ENCODE data around the gene ARHGDIA. TPM values are rescaled to one million over a fixed set of nuclear protein-coding genes. Genes with fewer than 3 reads are reported as not detected.

The ARHGDIA gene
- total RNA-seq, 1 donor from 2014 or later: 314 TPM

DNA sequence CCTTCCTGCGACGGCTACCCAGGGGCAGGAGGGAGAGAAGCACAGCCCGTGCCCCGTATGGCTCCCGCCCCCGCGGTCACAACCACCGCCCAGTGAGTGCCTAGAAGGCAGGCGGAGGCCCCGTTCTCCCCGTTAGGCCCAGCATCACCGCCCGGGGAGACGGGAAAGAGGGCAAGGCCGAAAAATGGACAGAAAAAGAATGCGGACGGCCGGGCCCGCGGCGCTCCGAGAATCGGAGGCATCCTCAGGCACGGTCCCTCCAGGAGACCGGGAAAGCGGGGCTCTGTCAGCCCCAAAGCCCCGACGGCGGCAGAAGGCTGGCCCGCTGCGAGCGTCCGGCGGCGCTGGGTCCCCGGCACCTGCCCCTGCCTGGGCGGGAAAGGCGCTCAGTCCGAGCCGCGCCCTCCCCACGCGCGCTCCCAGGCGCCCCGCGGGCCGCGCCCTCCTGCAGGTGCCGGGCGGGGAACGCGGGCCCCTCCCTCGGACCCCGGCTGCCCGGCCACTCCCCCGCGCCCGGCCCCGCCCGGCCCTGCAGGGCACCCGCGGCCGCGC lies 38.5 kb downstream of the ARHGDIA start:
- no peaks in the 10 kb centered on the region for H3K36me3 ChIP-seq
- peaks cover 16 to 22% of the 10 kb centered on the region in 2 donors for H3K4me1 ChIP-seq
- peak overlapping the region; percentile 90 to 94 for H3K27ac ChIP-seq
- H3K4me3 ChIP-seq: peak overlapping the region; percentile 92 to 94
- TF ChIP-seq, protein P1, sequence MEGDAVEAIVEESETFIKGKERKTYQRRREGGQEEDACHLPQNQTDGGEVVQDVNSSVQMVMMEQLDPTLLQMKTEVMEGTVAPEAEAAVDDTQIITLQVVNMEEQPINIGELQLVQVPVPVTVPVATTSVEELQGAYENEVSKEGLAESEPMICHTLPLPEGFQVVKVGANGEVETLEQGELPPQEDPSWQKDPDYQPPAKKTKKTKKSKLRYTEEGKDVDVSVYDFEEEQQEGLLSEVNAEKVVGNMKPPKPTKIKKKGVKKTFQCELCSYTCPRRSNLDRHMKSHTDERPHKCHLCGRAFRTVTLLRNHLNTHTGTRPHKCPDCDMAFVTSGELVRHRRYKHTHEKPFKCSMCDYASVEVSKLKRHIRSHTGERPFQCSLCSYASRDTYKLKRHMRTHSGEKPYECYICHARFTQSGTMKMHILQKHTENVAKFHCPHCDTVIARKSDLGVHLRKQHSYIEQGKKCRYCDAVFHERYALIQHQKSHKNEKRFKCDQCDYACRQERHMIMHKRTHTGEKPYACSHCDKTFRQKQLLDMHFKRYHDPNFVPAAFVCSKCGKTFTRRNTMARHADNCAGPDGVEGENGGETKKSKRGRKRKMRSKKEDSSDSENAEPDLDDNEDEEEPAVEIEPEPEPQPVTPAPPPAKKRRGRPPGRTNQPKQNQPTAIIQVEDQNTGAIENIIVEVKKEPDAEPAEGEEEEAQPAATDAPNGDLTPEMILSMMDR (IDR thresholded peaks at IDR 0.05): no peak
- intact Hi-C loops (cut with DNase I): loop anchor here (1.0 to 5.0 kb wide), 3 partner anchors 28 to 78 kb away; partner anchors contain the start of genes ARHGDIA and P4HB
- peak in 1 of 2 donors; percentile 69 for DNase-seq (ENCODE audit: low spot score in 2 of 2)
- H3K27me3 ChIP-seq: no peaks in the 10 kb centered on the region
- no peaks in the 10 kb centered on the region for H3K9me3 ChIP-seq

DNA sequence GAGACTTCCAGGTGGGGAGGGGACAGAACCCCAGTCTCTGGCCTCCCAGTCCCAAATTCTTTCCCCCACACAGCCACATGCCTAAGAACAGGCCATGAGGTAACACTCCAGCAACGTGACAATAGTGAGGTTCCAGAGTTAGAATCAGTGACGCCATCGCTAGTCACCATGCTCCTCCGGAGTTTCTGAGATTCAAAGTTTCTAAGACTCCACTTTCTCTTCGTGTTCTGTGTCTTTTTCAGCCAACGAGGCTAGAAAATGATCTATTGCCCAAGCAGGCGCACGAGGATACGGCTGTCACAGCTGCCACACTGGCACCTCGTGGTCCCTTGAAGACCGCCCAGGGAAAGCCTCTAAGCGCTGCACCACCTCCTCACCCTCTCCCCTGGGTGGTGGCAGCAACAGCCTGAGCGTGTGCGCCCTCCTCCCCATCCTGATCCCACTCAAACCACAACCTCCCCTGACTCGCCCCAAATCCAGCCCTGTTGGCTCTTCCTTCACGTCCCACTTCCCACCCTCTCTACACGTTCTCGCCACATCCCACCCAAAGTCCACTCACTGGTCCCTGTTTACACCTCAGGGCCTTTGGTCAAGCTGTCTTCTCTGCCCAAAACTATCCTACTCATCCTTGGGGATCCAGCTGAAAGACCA lies 39.1 kb downstream of the ARHGDIA start:
- Histone ChIP-seq H3K27me3 (no peaks in the 10 kb centered on the region), H3K9me3 (no peaks in the 10 kb centered on the region), H3K4me3 (peak overlapping the region; percentile 92 to 94), H3K36me3 (no peaks in the 10 kb centered on the region), H3K4me1 (peaks cover 16 to 22% of the 10 kb centered on the region in 2 donors), H3K27ac (peak overlapping the region; percentile 90 to 94)
- intact Hi-C loops (cut with DNase I): loop anchor here (1.0 to 5.0 kb wide), 3 partner anchors 28 to 78 kb away; partner anchors contain the start of genes ARHGDIA and P4HB
- peak in 1 of 2 donors; percentile 71 for DNase-seq (ENCODE audit: low spot score in 2 of 2)
- TF ChIP-seq, protein P1 (IDR thresholded peaks at IDR 0.05): no peak

DNA sequence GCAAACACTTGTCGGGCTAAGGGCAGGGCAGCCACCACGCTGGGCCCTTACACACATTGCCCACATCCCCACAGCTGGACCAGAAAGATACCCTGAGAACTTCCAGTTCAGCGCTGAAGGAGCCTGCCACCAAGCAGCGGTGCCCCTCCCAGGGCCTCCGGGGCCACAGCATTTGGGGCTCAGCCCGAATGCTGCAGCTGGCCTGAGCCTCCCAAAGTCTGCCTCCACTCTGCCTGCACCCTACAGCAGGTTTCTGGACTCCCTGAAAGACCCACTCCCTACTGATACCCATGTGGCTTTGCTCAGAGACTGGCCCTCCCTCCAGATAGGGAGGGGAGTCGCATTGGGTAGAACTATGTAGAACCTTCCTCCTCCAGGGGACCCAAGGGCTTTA lies 39.6 kb downstream of the ARHGDIA start:
- no peaks in the 10 kb centered on the region for H3K9me3 ChIP-seq
- TF ChIP-seq, protein P1 (IDR thresholded peaks at IDR 0.05): no peak
- peak overlapping the region in 1 of 2 donors; percentile 94 for H3K4me3 ChIP-seq
- DNase-seq (ENCODE audit: low spot score in 2 of 2): no peak
- H3K36me3 ChIP-seq: no peaks in the 10 kb centered on the region
- peaks cover 16 to 22% of the 10 kb centered on the region in 2 donors for H3K4me1 ChIP-seq
- no peaks in the 10 kb centered on the region for H3K27me3 ChIP-seq
- intact Hi-C loops (cut with DNase I): loop anchor here (5.0 kb wide), 1 partner anchor 41 kb away; the partner anchor contains the start of gene ARHGDIA
- H3K27ac ChIP-seq: peak overlapping the region; percentile 90 to 94

DNA sequence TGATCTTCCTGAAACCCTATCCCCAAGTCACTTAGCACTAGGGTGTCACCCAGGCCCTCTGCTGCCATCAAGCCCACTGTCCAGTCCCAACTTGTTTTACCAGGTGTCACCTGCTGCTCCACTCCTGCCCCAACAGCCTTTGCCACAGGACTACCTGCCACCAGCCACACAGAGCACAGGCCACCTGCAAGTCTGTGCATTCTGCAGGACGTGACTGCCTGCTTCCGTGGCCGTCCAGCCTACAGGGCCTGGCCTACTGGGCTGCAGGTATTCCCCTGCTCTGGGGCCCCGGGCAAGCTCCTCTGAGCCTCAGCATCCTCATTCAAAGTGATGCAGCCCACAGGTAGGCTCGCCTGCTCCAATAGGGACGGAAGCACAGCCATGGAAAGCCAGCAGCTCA lies 41.3 kb downstream of the ARHGDIA start:
- Histone ChIP-seq H3K4me1 (peaks cover 16 to 22% of the 10 kb centered on the region in 2 donors), H3K27me3 (no peaks in the 10 kb centered on the region), H3K4me3 (no peak overlapping the region), H3K27ac (no peak overlapping the region), H3K9me3 (no peaks in the 10 kb centered on the region), H3K36me3 (peaks cover 1 to 3% of the 10 kb centered on the region in 2 donors)
- intact Hi-C loops (cut with DNase I): loop anchor here (5.0 kb wide), 1 partner anchor 42 kb away; the partner anchor contains the start of gene ARHGDIA
- TF ChIP-seq, protein P1 (IDR thresholded peaks at IDR 0.05): no peak
- no peak for DNase-seq (ENCODE audit: low spot score in 2 of 2)

DNA sequence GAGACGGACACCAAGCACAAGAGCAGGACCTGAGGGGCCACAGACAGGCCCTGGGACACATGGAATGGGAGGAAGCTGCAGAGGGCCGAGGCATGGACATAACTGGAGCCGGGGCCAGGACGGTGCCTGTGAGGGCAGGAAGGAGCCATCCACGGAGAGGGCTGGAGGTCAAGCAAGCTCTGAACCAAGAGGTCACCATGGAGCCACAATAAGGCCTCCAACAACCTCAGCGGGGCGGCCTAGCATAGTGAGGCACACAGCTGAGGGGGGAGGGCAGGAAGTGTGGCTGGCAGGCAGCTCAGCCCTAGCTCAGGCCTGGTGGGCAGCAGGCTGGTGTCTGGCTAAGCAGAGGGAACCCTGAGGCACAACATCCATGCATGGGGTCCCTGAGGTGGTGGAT lies 42.5 kb downstream of the ARHGDIA start:
- TF ChIP-seq, protein P1 (IDR thresholded peaks at IDR 0.05): no peak
- DNase-seq (ENCODE audit: low spot score in 2 of 2): no peak
- H3K9me3 ChIP-seq: no peaks in the 10 kb centered on the region
- H3K4me1 ChIP-seq: peaks cover 12 to 17% of the 10 kb centered on the region in 2 donors
- H3K27me3 ChIP-seq: no peaks in the 10 kb centered on the region
- H3K27ac ChIP-seq: no peak overlapping the region
- H3K4me3 ChIP-seq: no peak overlapping the region
- intact Hi-C loops (cut with DNase I): no loop called here
- H3K36me3 ChIP-seq: peaks cover 13 to 15% of the 10 kb centered on the region in 2 donors

All from ascending aorta (tissue), 2 donors.